AG08395 (cell line): ENCODE data around the gene CYP27B1.

Experiments used
- DNase-seq: peaks from one replicate; pipeline ENCODE4 v3.0.0; 2012; ENCODE audit warnings: mixed read lengths, low spot score

CYP27B1 gene, protein sequence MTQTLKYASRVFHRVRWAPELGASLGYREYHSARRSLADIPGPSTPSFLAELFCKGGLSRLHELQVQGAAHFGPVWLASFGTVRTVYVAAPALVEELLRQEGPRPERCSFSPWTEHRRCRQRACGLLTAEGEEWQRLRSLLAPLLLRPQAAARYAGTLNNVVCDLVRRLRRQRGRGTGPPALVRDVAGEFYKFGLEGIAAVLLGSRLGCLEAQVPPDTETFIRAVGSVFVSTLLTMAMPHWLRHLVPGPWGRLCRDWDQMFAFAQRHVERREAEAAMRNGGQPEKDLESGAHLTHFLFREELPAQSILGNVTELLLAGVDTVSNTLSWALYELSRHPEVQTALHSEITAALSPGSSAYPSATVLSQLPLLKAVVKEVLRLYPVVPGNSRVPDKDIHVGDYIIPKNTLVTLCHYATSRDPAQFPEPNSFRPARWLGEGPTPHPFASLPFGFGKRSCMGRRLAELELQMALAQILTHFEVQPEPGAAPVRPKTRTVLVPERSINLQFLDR

DNA sequence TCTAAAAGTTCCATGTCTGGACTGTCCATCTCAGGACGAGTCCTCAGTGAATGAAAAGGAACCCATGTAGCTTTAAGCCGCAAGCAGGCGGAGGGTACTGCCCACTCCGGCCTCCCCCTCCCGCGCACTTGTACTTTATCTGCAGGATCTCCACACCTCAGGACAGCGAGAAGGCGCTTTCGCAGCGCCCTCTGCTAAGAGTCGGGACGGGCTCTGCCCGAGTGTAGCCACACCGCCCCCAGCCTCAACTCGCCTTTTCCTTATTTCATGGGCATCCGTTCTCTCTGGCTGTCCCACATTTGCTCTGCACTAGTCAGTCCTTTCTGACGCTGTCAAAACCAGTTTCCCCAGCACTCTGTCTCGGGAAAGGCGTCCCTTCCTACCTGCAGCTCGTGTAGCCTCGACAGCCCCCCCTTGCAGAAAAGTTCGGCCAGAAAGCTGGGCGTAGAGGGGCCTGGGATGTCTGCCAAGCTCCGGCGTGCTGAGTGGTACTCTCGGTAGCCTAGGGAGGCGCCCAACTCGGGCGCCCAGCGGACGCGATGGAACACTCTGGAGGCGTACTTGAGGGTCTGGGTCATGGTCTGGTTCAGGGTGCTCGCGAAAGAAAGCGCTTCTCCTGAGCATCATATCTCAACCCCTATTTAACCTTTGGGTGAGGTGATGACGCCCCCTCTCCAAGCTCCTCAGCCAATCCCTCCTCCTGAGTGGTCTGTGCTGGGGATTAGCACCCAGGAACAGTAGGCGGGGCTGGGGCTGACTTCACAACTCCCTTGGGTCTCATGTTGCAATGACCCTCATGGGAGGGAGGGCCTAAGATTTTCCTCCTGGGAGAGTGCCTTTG is at the start of gene CYP27B1:
Gene CYP27B1, minus strand, starts transcription at position 615 of the 841 bp plus-strand sequence. Its CDS starts 37 bp downstream, at position 578.
- DNase-seq = no peak

DNA sequence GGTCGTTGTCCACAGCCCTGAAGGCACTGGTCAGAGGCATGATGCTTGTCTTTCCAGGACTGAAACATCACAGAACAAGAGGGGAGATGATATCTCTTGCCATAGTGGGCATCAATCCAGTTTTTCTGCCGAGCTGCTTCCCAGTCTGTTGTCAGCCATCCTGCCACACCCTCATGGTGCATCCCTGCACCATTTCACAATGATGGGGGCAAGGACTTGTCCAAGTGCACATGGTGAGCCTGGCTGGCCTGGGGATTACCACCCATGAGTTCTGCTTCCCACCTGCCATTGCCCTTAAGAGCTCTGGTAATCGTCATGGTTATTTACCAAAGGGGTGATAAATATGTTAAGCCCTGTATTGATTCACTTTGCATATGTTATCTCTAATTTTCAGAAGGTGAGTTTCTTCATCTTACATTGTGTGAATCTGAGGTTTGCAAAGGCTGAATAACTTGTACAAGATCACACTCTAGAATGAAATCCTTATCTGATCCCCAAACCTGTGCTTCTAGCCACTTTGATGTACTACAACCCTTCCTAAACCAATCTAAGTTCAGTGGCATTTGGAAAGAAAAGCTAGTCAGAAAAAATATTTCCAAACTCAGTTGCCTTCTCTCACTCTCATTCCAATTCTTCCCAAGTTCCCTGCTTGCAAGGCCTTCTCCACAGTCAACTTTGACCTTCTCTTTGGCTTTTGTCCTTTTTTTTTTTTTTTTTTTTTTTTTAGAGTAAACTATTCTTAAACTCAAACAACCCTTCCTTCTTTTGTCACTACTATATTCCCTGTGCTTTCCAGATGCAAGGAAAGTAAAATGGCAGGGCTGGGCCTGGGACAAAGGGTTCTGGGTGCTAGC is 49.4 kb upstream of the CYP27B1 start:
- DNase-seq = no peak

DNA sequence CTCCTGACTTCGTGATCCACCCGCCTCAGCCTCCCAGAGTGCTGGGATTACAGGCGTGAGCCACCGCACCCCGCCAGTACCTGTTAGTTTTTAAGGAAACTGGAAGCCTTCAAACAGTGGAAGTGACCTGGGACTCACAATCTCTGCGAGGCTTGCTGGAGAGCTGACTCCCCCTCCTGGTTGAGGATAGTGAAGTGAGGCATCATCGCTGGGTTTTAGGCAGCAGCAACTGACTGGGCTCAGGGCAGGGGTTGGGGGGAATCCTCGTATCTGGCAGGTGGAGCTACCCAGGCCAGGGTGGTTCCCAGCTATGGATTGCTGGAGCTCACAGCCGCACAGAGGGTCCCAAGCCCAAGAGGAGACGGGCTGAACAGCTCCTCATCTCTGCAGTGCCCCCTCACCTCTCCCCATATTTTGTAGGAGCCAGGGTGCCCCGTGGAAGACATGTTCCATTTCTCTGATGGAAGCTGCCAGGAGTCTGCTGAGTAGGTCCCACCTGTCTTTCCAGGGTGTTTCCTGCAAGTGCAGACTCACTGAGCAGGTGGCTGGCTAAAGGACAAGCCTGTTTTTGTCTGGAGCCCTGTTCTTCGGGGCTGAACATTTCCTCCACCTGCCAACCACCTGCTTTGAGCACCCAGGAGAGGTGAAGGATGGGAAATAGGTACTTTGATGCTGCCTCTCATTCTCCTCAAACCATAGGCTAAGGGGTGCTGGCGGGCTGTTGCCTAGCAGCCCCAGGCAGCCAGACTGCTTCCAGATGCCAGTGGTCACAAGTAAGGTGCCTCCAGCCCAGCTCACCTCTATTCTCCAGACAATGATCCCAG is 48.5 kb upstream of the CYP27B1 start:
- no peak for DNase-seq

DNA sequence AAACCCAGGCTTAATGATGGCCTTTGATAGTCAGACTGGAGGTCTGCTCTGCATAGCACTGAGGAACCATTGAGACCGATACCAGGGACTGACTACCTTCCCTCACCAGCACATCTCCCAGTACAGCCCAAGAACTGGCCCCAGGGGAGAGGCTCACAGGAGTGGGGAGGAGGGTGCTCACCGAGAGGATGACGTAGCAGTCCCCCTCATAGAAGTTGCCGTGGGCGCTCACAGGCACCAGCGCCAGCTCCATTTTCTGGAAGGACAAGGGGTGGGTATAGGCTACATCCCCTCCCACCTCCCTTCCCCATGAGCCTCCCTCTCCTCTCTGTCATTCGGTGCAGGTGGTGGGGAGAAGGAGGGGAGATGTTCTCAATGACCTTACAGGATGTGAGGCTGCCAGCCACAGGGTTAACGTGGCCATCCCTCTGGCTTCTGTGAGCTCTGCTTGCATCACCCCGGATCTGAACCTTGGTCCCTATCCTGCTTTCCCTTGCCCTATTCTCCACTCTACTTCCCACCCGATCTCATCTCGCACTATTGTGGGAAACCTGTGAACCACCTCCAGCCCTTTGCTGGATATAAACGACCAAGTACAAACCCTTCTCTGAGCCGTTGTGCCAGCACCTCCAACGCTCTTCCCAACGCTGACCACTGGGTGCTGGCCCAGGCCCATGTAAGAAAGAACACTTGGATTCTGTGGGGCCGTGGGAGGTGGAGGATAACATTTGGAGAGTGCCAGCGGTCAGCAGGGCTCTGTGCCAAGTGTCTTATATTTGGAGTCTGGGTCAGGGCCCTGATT is 47.3 kb upstream of the CYP27B1 start:
- DNase-seq = no peak

DNA sequence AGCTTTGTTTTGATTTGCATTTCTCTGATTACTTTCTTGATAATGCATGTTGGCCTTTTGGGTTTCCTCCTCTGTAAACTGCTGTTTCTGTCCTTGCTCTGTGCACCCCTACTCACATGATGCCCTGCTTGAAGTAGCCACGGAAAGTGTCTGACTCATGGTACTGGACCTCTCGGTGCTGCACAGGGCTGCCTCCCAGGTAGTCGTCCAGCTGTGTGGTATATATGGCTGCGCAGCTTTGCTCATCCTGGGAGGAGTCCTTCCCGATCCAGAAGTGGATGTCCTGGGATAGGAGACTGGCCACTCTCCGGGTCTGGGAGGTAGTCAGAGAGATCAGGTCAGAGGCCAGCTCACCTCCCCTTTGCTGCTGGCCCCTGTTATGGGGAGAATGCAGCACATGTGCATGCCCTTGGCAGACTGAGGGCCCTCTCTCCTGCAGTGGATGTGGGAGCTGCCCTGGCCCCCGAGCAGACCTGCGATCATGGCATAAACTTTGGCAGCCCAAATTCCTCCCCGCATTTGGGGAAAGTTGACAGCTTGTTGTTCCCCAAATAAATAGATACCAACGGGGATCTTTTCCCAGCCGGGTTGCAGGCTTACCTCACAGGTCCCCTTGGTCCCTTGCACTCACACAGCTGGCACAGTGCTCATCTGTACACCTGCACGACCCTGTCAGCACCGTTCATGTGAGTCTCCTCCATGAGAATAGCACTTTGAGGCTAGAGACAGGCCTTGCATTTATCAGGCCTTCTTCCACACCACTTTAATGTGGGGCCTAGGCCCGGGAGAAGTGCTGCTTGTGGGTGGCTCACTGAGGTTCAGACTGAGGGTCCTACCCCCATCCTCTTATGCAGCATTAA is 46.5 kb upstream of the CYP27B1 start:
- no peak for DNase-seq

DNA sequence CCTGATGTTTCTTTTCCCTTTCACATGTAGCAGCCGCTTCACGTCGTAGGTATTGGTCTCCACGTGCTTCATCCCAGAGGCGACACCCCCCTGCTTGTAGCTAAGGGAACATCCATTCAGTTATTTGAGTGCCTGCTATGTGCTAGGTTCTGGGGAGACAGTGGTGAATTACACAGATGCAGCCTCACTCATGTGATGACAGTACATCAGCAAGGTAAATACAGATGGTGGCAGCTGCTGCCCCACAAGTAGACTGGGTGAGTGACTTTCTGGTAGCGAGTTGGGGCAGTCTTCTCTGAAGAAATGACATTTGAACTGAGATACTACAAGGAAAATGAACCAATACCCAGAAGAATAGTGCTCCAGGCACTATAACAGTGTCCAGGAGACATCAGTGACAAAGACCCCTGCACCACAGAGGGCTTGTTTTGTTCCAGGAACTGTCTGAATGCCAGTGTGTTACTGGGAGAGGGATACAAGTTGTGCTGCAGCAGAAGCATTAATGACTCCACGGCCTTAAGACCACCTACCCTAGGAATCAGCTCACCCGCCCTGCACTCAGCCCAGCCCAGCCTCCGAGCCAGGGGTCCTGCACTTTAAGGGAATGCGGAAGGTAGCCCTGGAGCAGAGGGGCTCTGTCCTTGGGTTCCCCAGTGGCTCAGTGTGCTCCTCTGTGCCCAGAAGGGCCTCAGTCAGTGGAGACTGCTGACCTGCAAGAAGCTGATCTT is 44.3 kb upstream of the CYP27B1 start:
- no peak for DNase-seq

DNA sequence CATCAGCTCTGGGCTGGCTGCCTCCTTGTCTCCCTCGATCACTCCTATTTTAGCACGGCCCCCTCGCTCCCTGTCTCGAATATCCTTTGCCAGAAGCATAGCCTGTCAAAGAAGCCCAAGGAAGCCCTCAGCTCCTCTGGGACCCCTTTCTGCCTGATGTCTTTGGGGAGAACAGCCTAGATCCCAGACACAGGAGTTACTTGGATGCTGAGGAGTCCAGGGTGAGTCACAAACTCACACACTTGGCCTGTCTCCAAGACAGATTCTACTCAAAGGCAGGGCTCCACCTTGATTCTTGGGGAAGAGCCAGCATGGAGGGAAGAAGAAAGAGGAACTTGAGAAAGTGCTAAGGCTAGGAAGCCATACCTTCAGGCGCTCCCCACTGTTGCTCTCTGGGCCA is 43.6 kb upstream of the CYP27B1 start:
- no peak for DNase-seq

DNA sequence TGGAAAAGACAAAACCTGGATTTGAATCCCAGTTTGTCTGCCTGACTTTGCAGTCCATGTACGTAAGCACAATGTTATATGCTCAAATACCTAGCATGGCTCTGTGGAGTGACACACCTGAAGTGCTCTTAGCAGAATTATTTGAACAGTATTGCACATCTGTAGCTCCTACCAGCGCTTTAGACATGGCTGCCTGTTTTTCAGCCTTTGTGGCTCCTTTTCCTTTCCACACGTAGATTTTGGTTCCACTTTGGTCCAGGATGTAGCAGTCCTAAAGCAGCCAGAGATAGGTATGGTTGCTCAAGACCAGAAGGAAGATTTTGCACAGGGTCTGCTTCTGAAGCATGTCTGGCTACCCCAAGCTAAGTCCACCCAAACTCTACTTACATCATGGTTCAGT is 42.5 kb upstream of the CYP27B1 start:
- DNase-seq = no peak

DNA sequence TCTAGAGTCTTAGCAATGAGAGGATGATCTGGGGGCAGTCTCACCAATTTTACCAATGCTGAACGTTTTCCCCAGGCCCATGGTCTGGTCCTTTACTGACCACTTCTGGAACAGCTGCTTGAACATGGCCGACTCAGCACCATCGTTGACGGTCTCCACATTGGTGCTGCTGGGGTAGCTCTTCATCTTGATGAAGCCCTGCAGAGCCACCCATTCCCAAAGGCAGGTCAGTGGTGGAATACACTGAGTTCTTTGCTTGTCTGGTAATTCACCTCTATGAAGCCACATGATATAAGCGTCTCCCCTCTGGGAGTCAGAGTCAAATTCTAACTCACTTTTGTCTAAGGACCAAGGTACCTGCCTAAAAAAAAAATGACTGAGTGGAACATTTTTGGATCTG is 41.5 kb upstream of the CYP27B1 start:
- DNase-seq = no peak

DNA sequence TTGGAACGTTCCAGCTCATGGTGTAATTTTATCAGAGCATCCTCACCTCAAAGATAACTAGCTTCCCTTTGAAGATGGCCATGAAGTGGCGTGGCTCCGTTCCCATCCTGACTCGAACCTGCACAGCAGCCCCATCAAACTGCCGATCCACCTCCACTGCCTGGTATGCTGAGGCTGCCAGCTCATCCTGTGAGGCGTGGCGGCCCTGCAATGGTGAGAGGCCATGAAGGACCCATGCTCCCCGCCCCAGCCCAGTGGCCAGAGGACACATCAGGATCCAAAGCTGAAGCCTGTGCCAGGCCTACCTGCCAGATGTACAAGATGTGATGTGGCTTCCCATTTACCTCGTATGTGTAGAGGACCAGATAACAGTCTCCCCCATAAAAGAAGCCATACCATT is 40.4 kb upstream of the CYP27B1 start:
- DNase-seq = no peak

DNA sequence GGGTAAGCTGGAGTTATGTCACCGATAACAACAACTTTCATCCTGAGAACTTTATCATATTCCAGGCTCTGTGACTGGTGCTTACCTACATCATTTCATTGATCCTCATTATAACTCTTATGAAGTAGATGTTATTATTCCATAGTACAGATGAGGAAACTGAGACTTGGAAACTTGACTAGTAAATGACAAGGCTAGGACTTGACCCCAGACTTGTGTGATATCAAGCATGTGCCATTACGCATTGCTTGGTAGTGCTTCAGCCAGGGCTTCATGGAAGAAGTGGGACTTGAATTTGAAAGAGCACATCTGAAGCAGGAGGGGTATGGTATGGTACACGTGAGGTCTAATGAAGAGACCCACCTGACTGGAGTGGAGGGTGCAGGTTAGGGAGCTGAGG is 39.8 kb upstream of the CYP27B1 start:
- DNase-seq = no peak

DNA sequence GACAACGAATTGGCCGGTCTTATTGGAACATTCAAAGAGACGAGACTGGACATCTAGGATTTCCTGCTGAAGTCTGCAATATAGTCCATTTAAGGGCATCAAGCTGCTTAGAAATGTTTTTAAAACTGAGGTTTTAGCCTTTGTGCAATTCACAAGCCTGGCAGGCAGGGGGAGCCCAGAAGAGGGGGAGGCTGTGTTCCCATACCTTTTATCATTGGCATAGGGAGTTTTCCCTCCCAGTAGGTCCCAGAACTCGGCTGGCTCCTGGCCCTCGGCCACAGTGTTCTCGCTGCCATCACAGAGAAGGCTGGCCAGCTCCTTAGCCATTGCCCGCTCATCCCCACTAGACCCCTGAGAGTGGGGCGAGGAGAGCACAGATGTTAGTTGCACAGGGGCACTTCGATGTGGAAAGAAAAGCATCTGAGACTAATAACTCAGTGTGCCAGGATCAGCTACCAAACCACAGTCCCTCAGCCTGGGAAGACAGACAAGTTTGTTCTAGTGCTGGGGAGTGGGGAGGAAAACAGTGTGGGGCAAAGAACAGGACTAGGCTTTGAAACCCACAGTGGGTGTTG is 36.5 kb upstream of the CYP27B1 start:
- peak; percentile 77 for DNase-seq

DNA sequence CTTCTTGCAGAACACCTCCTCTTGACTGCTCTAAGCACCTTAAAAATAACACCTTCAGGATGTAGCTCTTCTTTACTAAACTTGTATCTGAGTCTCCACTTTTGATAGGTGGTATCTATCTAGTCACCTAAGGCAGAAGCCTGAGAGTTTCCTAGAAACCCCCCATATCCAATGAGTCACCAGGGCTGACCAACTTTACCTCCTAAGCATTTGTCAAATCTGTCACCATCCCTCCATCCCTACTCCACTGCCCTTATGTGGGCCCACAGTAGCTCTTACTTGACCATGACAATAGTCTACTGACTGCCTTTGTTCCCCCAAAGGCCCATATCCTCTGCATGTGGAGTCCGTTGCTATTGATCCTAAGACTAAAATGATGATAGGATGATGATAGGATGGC is 35.7 kb upstream of the CYP27B1 start:
- DNase-seq = no peak

DNA sequence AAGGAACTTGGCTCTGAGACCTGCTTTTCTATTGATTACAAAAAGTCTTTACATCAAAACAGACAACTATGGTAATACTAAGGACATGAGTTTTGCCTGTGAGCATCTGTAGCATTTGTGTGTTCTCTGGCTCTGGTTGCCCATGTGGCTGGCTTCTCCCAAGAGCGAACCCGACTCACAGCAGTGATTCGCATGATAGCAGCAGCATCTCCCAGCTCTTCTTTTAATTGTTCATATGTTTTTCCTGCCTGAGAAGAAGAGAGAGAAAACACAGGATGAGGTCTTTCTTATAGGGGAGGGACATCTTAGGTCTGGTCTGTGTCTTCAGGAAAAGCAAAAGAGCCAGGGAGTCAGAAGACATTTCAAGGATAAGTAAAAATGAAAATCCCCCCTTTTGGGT is 34.1 kb upstream of the CYP27B1 start:
- no peak for DNase-seq

DNA sequence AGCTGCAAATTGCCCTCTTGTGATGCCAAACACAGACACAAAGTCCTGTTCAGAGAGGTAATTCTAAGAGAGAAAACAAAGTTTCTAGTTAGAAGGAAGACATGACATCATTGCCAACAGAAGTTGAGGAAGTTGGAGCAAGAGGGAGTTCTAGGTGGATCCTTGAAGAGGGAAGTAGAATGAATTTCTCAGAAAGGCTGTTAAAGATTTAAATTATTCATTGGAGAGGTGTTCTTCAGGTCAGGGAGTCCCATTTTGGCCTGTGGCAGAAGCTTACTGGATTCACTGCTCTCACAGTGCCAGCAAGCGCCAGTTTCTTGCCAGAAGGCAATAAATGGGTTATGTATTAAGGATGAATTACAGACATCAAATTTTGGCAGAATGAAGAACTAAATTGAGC is 31.1 kb upstream of the CYP27B1 start:
- no peak for DNase-seq

DNA sequence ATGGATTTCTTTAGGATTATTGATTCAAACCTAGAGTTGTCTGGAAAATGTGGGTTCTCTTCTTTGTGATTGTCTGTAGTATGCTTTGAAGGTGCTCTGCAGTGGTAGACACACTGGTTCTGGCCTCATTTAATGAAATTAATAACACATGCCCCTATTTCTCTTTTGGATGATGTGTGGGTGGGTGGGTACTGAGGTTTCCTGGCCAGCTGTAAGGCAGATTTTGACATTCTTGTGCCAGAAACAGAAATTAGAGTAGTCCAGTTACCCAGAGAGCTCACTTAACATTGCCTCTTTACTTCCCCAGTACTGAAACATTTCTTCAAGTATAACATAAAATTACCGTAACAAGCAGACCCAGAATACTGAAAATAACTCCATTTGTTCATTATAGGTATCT is 30.1 kb upstream of the CYP27B1 start:
- no peak for DNase-seq

DNA sequence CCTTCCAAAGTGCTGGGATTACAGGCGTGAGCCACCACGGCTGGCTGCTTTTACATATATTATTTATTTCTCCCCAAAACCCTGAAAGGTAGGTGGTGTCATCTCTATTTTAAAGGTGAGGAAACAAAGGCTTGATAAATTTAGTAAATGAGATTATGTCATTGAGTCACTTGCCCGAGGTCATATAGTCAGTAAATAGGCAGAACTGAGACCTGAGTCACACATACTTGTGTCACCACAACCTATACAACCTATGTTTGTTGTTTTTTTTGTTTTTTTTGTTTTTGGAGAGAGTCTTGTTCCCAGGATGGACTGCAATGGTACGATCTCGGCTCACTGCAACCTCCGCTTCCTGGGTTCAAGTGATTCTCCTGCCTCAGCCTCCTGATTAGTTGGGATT is 28.5 kb upstream of the CYP27B1 start:
- DNase-seq = peak; percentile 21

DNA sequence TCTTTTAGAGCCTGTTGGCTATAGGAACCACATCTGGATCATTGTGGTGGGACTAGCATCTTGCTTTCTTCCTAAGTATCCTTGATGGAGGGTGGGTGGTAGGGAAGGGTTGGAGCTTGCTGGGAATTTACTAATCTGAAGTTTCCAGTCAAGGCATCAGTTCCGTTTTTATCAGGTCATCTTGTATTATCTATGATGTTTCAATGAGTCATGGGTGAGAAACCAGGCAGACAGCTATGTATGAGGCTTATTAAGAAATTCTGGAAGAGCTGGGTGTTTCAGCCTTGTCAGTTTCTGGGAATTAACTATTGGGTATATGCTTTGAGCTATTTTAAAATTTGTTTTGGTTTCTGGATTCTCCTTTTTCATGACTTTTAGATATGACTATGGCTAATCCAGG is 27.0 kb upstream of the CYP27B1 start:
- peak; percentile 72 for DNase-seq
